Activated CD4-positive, alpha-beta T cell treated with anti-CD3 and anti-CD28 coated beads, Interleukin-2, amount 10 ng/mL, durations not matched to agents 24 days and 14 days (primary cell): ENCODE data around the gene FAM83E. TPM values are rescaled to one million over a fixed set of nuclear protein-coding genes. Genes with fewer than 3 reads are reported as not detected.
A peak's percentile ranks its signal among the peaks of the same experiment; 100 is the strongest.
"Not testable (repeated sequence)": the region's sequence is repeated elsewhere in the genome, so short reads cannot be mapped to it uniquely, and the experiment has no call there.

ENCODE experiments used
- DNase-seq: peaks from one replicate; pipeline ENCODE4 v3.0.0; 2022
- H3K27ac Mint-ChIP-seq: one replicate; pipeline ENCODE4 v1.8.0; 2022; ENCODE audit warnings: mild to moderate bottlenecking, mixed read lengths
- H3K27me3 Mint-ChIP-seq: one replicate; pipeline ENCODE4 v1.8.0; 2022; ENCODE audit warnings: mixed read lengths
- H3K36me3 Mint-ChIP-seq: one replicate; pipeline ENCODE4 v1.8.0; 2022; ENCODE audit warnings: low read depth, mild to moderate bottlenecking, mixed read lengths
- H3K4me1 Mint-ChIP-seq: one replicate; pipeline ENCODE4 v1.8.0; 2021; ENCODE audit warnings: mixed read lengths
- H3K4me3 Mint-ChIP-seq: one replicate; pipeline ENCODE4 v1.8.0; 2022; ENCODE audit warnings: mild to moderate bottlenecking, moderate library complexity, mixed read lengths
- H3K9me3 Mint-ChIP-seq: one replicate; pipeline ENCODE4 v1.8.0; 2021; ENCODE audit warnings: mixed read lengths
- intact Hi-C: fragments of 100-400 bp; cut with micrococcal nuclease; formaldehyde crosslinking; loops from one replicate; pipeline ENCODE4 v1.15.1; 2023
- total RNA-seq: library from RNA; stranded (reverse); gene quantifications from 2 replicates; pipeline ENCODE4 v1.2.3, GENCODE V29; 2022

FAM83E gene
- 5.1 and 6.4 TPM in 2 replicates for total RNA-seq

DNA sequence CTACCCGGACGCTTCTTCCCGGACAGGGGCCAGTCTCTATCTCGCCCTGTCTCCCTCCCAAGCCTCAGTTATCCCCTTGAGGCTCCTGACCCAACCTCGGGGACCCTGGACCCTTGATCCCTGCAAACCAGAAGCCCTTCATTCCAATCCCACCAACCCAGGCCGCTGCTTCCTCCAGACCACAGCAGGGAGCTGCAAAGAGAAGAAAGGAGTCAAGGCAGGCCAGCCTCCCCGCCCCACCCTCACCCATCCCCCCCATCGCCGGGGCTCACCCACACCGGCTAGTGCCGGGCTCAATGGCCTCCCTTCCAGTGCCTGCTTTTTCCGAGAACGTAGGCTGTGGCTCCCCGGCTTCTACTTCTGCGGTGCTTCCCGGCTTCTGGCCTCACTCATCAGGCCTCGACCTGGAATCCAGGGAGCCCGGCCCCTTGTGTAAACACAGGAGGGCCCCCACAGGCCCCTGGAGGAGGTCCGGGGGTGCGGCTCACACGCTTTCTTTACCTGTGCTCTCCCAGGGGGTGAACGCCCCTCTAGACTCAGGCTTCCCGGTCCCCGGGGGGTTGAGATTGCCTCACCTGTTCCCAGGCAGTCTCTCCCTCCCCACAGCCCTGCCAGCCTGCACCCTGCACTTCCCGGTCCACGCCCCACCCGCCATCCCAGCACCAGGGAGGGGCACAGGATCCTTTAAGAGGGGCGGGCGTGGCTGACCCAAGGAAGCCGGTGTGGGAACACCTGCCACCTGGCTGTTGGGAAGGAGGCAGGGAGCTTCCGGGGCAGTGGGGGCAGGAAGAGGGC, at the start of gene FAM83E:
FAM83E (minus strand) TSS at position 641 of the 795 bp plus-strand sequence. CDS start 1,704 bp downstream, outside the sequence.
- Mint-ChIP-seq H3K27ac (no peak within 1 kb of the TSS), H3K27me3 (no peaks in the 10 kb centered on the region), H3K4me3 (peak within 1 kb of the TSS; percentile 30), H3K9me3 (no peaks in the 10 kb centered on the region), H3K4me1 (peaks cover 15% of the 10 kb centered on the region), H3K36me3 (peaks cover 54% of the 10 kb centered on the region)
- intact Hi-C loops, result no loop called here
- DNase-seq, result no peak

DNA sequence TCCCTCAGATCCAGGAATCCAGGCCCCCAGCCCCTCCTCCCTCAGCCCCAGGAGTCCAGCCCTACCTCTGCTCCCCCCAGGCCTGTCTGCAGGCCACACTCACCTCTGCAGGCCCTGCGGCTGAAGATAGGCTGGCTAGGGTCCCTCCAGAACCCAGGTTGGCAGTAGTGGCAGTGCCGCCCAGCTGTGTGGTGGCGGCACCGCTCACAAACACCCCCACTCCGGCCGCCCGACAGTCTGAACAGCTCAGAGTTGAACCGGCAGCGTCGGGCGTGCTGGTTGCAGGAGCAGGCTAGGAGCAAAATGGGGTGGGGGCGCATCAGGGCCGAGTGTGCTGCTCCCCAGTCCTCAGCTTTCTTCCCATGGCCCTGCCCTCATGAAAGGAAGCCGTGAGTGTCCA, 49.6 kb upstream of the FAM83E start:
- Mint-ChIP-seq H3K27ac (no peak overlapping the region), H3K27me3 (no peaks in the 10 kb centered on the region), H3K9me3 (peaks cover 4% of the 10 kb centered on the region), H3K4me1 (peaks cover 7% of the 10 kb centered on the region), H3K4me3 (no peak overlapping the region), H3K36me3 (no peaks in the 10 kb centered on the region)
- intact Hi-C loops, result no loop called here
- DNase-seq, result no peak

DNA sequence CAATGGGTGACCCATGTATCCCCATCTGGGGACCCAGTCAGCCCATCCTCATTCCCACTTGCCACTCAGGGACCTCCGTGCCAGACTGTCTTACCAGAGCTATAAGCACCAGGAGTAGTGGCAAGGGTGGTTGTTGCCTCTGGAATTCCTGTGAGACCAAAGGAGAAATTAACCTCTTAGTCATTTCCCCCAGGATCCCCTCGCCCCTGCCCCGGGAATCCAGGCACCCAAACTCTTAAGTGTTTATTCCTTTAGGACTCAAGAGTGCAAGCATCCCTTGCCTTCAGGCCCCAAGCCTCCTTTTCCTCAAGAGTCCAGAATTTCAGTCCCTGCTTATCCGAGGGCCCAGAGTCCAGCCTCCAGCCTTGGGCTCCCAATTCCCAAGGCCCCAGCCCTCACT, 48.8 kb upstream of the FAM83E start:
- no peaks in the 10 kb centered on the region for H3K36me3 Mint-ChIP-seq
- intact Hi-C loops, result no loop called here
- H3K4me1 Mint-ChIP-seq, result peaks cover 7% of the 10 kb centered on the region
- DNase-seq, result no peak
- H3K27ac Mint-ChIP-seq, result peak overlapping the region; percentile 51
- no peak overlapping the region for H3K4me3 Mint-ChIP-seq
- H3K9me3 Mint-ChIP-seq, result peaks cover under 1% of the 10 kb centered on the region
- peaks cover 3% of the 10 kb centered on the region for H3K27me3 Mint-ChIP-seq

DNA sequence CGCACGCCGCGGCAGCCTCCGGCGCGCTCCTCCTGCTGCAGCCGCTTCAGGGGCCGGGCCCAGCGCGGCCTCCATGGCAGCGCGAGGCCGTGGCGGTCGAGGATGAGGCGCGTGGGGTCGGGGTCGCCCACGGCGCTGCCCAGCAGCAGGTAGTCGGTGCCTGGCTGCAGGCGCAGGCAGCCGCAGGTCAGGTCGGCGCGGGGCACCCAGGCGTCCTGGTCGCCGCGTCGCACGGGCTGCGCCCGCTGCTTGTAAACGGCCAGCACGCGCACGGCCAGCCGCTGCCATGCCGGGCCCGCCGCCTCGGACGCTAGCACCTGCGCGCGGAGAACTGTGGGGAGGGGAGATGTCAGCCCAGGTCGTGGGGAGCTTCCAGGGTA, 46.8 kb upstream of the FAM83E start:
- intact Hi-C loops, result loop anchor here (1.0 kb wide), 1 partner anchor 53 kb away; no protein-coding TSS in a partner anchor
- H3K4me1 Mint-ChIP-seq, result peaks cover 9% of the 10 kb centered on the region
- no peaks in the 10 kb centered on the region for H3K36me3 Mint-ChIP-seq
- no peaks in the 10 kb centered on the region for H3K9me3 Mint-ChIP-seq
- H3K4me3 Mint-ChIP-seq, result no peak overlapping the region
- no peak for DNase-seq
- peaks cover 8% of the 10 kb centered on the region for H3K27me3 Mint-ChIP-seq
- no peak overlapping the region for H3K27ac Mint-ChIP-seq

DNA sequence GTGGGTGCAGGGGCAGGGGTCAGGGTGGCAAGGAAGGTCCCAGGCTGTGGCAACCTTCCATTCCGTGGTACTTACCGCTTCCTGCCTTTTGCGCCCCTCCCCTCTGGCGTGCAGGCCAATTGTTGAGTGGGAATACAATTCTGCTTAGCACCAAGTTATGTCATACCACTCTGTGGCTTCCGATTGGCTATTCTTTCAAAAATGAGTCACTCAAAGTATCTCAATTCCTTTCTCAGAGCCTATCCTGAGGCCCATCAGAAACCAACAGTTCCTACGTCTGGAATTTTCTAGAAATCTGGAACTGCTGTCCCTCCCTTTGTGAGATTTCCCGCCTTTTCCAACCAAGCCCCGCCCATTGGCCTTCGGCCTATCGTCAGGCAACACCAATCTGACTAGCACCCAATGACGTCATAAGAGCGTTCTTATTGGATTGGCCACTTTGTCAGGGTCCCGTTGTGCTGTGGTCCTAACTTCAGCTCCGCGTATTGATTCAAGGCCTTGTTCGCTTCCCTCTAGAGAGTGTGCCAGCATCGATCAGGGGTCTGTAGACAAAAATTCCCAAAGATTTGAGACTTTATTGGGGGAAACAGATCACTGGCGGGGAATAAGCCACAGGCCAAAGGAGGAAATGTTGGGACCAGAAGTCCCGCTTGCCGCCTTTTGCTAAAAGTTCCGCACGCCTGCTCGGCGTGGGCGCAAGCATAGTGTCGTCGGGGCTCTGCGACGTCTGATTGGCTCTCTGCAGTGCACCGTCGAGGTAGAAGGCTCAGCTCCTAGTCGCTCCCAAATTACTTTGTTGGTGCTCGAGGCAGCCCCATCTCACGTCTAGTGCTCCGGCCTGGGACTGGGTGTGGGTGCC, 46.2 kb upstream of the FAM83E start:
- Mint-ChIP-seq H3K27me3 (peaks cover 8% of the 10 kb centered on the region), H3K27ac (peak overlapping the region; percentile 87)
- intact Hi-C loops, result loop anchor here (1.0 kb wide), 1 partner anchor 53 kb away; no protein-coding TSS in a partner anchor

DNA sequence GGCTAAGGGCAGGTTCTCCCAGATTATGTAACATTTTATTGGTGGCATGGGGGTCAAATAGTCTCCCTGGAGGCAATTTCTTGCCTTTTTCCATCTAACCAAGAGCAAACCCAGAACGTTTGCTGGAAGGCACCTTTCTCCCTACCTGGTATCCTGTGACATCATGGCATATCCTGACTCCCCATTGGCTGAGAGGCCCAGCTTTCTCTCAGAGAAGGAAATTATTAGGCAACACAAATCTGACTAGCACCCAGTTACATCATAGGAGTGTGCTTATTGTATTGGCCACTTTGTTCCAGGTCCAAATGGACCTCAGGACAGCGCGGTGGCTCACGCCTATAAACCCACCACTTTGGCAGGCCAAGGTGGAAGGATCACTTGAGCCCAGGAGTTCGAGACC, 44.9 kb upstream of the FAM83E start:
- Mint-ChIP-seq H3K27me3 (peaks cover 8% of the 10 kb centered on the region), H3K4me1 (peaks cover 9% of the 10 kb centered on the region), H3K4me3 (no peak overlapping the region), H3K36me3 (no peaks in the 10 kb centered on the region), H3K27ac (no peak overlapping the region), H3K9me3 (no peaks in the 10 kb centered on the region)
- intact Hi-C loops, result no loop called here
- no peak for DNase-seq

More for the DNA sequence above, 46.2 kb upstream of the FAM83E start:
- peak; percentile 95 for DNase-seq
- H3K36me3 Mint-ChIP-seq, result no peaks in the 10 kb centered on the region
- H3K4me3 Mint-ChIP-seq, result peak overlapping the region; percentile 57
- H3K9me3 Mint-ChIP-seq, result no peaks in the 10 kb centered on the region
- peaks cover 9% of the 10 kb centered on the region for H3K4me1 Mint-ChIP-seq

DNA sequence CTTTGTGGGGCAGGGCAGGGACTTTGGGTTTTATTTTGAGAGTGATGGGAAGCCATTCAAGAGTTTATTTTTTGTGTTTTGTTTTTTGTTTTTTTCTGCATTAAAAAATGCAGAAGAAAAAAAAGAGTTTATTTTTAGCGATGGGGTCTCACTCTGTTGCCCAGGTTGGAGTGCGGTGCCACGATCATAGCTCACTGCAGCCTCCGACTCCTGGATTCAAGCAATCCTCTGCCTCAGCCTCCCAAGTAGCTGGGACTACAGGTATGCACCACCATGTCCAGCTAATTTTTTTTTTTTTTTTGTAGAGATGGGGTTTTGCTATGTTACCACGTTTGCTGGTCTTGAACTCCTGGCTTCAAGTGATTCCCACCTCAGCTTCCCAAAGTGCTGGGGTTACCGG, 43.6 kb upstream of the FAM83E start:
- Mint-ChIP-seq H3K27me3 (peaks cover 8% of the 10 kb centered on the region), H3K27ac (no peak overlapping the region), H3K4me3 (no peak overlapping the region), H3K36me3 (no peaks in the 10 kb centered on the region), H3K4me1 (peaks cover 9% of the 10 kb centered on the region), H3K9me3 (no peaks in the 10 kb centered on the region)
- no peak for DNase-seq
- intact Hi-C loops, result no loop called here

DNA sequence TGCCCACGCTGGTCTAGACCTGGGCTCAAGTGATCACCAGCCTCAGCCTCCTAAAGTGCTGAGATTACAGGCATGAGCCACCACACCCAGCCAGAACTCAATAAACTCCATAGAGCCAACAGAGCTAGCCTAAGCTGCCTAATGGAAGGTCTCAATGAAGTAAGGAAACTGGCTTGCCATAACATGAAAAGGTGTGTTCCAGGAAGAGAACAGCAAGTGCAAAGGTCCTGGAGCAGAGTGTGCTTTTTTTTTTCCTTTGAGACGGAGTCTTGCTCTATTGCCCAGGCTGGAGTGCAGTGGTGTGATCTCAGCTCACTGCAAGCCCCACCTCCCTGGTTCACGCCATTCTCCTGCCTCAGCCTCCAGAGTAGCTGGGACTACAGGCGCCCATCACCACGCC, 43.0 kb upstream of the FAM83E start:
- H3K27ac Mint-ChIP-seq, H3K27me3 Mint-ChIP-seq, H3K9me3 Mint-ChIP-seq, DNase-seq, H3K4me3 Mint-ChIP-seq, H3K36me3 Mint-ChIP-seq, H3K4me1 Mint-ChIP-seq, intact Hi-C loops: not testable (repeated sequence)

DNA sequence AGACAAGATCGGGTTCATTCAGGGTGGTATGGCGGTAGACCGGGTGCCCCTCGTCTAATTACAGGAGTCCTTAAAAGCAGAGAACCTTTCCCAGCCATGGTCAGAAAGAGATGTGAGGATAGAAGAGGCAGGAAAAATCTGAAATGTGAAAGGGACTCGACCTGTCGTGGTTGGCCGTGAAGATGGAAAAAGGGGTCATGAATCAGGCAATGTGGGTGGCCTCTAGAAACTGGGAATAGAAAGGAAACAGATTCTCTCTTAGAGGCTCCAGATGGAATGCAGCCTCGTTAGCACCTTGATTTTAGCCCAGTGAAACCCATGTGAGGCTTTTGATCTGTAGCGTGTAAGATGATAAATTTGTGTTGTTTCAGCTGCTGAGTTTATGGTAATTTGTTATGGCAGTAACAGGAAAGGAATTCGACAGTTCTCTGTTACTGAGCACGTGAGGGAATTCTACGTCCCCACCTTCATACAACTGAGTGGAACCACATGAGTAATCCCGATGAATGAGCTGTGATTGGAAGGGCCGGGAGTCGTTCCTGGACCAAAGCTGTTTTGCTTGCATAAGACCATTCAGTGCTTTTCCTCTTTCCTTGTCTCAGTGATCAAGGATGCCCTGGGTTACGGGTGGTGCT, 42.1 kb upstream of the FAM83E start:
- peaks cover 8% of the 10 kb centered on the region for H3K27me3 Mint-ChIP-seq
- no peaks in the 10 kb centered on the region for H3K9me3 Mint-ChIP-seq
- peaks cover 12% of the 10 kb centered on the region for H3K4me1 Mint-ChIP-seq
- intact Hi-C loops, result no loop called here
- no peak overlapping the region for H3K4me3 Mint-ChIP-seq
- no peaks in the 10 kb centered on the region for H3K36me3 Mint-ChIP-seq
- DNase-seq, result no peak
- no peak overlapping the region for H3K27ac Mint-ChIP-seq

DNA sequence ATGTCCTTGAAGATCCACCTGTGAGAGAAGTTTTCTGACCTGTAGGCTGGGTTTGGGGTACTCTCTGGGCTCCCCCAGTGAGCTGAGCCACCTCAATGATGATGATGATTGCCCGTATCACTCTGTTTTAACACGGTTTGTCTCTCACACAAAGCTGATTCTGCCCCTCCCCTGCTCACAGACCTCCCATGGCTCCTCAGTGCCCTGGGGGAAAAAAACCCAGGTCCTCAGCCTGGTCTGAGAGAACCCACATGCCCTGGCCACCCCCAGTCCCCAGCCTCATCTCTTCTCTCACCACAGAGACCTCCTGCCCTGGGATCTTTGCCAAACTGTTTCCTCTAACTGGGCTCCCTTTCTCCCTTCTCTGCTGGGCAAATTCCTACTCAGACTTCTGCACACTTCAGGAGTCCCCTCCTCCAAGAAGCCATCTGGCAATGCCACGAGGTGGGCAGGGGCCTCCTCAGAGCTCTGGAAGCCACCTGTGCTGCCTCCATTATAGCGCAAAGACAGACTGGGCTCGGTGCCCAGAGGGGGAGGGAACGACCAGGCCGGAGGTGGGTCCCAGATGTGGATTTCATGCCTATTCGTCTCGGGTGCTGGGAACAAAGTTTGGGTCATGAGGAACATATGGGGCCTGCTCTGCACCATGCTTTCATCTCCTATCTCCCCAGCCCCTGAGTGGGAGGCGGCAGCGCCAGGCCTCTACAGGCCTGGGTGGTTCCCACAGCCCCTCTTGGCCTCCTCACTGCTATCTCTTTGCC, 39.6 kb upstream of the FAM83E start:
- DNase-seq, result no peak
- no peaks in the 10 kb centered on the region for H3K36me3 Mint-ChIP-seq
- no peaks in the 10 kb centered on the region for H3K9me3 Mint-ChIP-seq
- peaks cover 8% of the 10 kb centered on the region for H3K27me3 Mint-ChIP-seq
- intact Hi-C loops, result no loop called here
- peaks cover 13% of the 10 kb centered on the region for H3K4me1 Mint-ChIP-seq
- H3K27ac Mint-ChIP-seq, result no peak overlapping the region
- no peak overlapping the region for H3K4me3 Mint-ChIP-seq

DNA sequence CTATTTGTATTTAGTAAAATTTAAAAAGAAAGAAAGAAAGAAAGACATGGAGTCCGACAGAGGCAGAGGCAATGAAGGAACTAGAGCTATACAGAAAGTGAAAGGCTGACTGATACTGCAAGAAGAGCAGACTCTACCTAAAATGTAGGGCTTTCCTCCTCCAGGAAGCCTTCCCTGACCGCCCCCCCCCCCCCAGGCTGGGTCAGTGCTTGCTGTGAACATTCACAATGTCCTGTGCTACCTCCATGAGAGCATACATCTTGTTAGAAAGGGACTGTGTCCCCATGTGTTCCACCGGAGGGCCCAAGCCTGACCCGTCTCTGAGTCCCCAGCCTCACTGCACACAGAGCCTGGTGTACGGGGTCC, 36.8 kb upstream of the FAM83E start:
- H3K4me1 Mint-ChIP-seq, result peaks cover 20% of the 10 kb centered on the region
- no peaks in the 10 kb centered on the region for H3K27me3 Mint-ChIP-seq
- intact Hi-C loops, result no loop called here
- H3K9me3 Mint-ChIP-seq, result no peaks in the 10 kb centered on the region
- no peak overlapping the region for H3K4me3 Mint-ChIP-seq
- DNase-seq, result no peak
- no peaks in the 10 kb centered on the region for H3K36me3 Mint-ChIP-seq
- H3K27ac Mint-ChIP-seq, result no peak overlapping the region

DNA sequence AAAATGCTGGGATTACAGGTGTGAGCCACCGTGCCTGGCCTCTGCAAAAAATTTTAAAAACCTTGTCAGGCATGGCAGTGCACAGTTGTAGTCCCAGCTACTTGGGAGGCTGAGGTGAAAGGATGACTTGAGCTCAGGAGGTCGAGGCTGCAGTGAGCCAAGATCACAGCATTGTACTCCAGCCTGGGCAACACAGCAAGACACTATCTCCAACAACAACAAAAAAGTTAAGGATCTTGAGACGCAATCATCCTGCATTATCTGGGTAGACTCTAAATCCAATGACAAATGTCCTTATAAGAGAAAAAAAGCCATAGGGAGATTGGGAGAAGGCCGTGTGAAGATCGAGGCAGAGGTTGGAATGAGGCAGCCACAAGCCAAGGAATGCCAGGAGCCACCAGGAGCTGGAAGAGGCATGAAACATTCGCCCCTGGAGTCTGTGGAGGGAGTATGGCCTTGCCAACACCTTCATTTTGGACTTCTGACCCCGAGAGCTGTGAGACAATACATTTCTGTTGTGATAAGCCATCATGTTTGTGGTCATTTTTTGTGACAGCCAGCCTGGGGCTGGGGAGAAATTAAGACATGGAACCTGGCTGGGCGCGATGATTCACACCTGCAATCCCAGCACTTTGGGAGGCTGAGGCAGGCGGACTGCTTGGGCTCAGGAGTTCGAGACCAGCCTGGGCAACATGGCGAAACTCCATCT, 36.3 kb upstream of the FAM83E start:
- Mint-ChIP-seq H3K36me3 (no peaks in the 10 kb centered on the region), H3K27me3 (no peaks in the 10 kb centered on the region), H3K4me3 (no peak overlapping the region), H3K27ac (no peak overlapping the region), H3K9me3 (no peaks in the 10 kb centered on the region), H3K4me1 (peaks cover 23% of the 10 kb centered on the region)
- no peak for DNase-seq
- intact Hi-C loops, result no loop called here

DNA sequence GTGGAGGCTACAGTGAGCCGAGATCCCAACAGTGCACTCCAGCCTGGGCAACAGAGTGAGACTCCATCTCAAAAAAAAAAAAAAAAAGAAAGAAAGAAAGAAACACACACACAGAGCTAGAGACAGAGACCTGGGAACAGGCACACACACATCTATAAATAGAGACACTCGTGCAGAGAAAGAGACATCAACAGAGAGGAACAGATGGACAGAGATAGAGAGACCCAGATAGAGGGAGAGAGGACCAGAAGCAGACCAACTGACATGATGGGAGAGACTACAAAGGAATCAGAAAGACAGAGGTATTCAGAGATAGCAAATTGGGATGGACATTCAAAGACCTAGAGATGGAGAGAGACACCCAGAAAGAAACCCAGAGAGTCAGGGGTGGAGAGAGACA, 33.3 kb upstream of the FAM83E start:
- DNase-seq, result no peak
- H3K27ac Mint-ChIP-seq, result peak overlapping the region; percentile 9
- H3K9me3 Mint-ChIP-seq, result no peaks in the 10 kb centered on the region
- H3K36me3 Mint-ChIP-seq, result no peaks in the 10 kb centered on the region
- peaks cover 40% of the 10 kb centered on the region for H3K4me1 Mint-ChIP-seq
- H3K4me3 Mint-ChIP-seq, result peak overlapping the region; percentile 11
- intact Hi-C loops, result loop anchor here (5.0 kb wide), 2 partner anchors 64 to 224 kb away; partner anchors contain the start of gene PPP1R15A
- no peaks in the 10 kb centered on the region for H3K27me3 Mint-ChIP-seq
